HG03139 (cell line): ENCODE data around the gene SCGB2B2.
"Not testable (repeated sequence)": the region's sequence is repeated elsewhere in the genome, so short reads cannot be mapped to it uniquely, and the experiment has no call there.

Source experiments
- ATAC-seq: cut with Tn5 transposase; IDR thresholded peaks from one replicate; pipeline ENCODE4 v1.9.1; 2021; ENCODE audit not compliant: unreplicated experiment

SCGB2B2 gene, protein sequence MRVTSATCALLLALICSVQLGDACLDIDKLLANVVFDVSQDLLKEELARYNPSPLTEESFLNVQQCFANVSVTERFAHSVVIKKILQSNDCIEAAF

DNA sequence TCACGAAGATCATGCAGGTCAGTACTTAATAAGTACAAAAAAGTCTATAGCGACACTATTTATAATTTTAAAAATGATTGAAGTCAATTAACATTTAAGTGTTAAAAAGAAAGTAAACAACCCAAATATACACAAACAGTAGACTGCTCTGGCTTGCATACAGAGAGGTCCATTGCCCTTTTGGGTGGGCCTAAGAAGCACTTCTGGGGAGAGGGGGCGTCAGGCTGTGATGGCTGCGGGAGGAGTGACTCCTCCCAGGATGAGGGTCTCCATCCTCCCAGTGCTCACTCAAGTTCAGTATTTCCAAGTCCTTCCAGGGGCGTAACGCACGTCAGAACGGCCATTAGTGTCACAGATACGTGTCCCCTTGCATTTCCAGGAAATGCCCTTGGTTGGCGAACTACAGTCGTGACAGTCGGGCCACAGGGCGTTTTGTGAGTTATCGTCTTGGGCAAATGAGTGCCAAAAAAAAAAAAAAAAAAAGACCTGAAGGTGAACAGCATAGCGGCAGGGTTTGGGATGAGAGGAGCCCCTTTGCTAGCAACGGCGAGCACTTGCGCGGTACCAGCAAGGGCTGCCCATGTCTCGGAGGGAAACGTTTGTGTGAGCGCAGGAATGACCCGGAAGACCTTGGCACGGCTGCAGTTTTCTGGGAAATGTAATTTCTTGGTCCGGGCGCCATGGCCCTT lies at the start of gene SCGB2B2:
Gene SCGB2B2 (minus strand): TSS at position 463 of the 689 bp plus-strand sequence. CDS start 82,596 bp downstream, outside the sequence.
- ATAC-seq: peak; percentile 42

DNA sequence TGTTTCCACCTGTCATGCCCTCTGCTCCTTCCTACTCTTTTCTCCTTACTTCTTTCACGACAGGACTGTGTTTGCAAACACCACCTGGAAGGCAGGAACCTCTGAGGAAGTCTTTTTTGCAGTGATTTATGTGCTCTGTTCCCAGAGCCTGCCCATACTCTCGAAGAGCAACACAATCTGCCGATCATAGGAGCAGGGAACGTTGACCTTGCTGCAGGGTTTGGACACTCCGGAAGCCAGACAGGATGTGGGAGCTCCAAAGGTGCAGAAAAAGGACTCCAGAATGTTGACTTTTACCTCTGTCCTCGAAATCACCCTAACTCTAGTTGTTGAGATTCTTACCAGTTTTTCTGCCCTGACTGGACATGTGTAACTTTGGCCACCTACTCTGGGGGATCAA lies 48.4 kb upstream of the SCGB2B2 start:
- ATAC-seq: no peak

DNA sequence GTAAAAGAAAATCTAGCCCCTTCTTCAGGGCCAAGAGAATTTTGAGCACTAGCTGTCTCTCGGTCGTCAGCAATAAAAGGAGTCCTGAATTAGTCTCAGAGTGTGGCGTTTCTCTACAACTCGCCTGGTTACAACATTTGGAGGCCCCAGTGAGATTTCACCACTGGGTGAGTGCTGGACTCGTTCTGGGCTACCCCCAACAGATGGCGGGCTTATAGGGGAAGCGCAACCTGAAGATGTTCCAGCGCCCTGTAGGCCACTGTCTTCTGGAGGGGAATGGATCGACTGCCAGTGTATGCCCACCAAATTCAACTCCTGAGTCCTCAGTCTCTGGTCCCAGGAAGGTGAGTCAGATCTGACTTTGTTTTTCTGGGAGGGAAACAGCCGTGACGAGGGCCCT lies 45.4 kb upstream of the SCGB2B2 start:
- no peak for ATAC-seq

DNA sequence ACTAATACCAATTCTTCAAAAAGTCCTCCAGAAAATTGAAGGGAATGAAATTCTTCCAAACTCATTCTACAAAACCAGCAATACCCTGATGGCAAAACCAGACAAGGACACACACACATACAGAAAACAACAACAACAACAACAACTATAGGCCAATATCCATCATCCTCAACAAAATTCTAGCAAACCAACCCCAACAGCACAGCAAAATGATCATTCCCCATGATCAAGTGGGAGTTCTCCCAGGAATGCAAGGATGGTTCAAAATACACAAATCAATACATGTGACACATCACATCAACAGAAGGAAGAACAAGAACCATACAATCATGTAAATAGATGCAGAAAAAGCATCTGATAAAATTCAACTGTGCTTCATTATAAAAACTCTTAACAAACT lies 38.4 kb upstream of the SCGB2B2 start:
- ATAC-seq: no peak

DNA sequence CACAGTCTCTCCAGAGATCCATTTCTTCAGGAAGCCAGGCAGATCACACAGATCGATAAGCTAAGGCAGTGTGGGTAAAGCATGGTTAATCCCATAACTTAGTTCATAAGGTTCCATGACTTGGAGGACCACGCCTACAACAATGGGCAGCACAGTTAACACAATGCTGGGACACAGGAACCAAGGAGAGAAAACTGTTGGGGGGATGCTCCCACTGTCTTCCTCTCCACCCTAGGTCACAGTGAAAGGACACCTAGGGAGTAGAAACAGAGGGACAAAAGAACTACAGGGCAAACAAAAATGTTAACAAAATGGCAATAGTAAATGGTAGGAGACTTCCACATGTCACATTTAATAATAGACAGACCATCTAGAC lies 36.3 kb upstream of the SCGB2B2 start:
- ATAC-seq: no peak

DNA sequence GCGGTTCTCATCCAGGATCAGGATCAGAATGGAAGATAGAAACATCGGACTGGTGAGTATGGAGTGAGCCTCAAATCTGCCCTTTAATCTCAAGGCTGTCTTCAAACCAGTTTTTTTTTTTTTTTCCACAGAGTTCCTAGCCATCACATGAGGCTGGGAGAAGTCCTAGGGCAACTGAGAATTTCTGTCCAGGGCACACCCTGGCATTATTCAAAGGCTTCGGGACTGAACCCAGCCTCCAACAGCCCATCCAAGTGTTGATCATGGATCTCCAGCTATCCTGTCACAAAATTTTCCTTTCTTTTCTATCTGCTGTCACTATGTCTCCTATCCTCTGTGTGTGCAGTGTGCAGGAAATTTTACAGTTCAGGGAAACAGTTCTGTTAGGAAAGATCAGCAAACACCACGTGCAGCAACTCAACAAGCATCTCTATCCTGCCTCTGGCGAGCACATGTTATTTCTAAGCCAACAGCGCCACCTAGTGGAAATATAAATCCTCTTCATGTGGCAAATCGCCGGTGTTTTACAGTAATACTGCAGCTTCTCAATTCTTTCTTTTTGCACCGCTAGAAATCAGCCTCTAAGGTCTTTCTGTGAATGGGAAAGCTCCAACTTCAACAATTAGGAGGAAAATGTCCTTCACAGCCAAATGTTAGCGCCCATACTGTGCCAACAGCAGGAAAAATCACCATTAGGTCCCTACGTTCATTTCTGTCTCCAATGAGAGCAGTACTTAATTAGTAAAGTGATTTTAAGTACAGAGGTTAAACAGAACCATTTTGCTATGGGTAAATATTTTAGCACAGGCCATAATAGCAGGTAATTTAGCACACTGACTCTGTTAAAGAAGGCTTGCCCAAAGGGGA lies 35.7 kb upstream of the SCGB2B2 start:
- ATAC-seq: no peak

DNA sequence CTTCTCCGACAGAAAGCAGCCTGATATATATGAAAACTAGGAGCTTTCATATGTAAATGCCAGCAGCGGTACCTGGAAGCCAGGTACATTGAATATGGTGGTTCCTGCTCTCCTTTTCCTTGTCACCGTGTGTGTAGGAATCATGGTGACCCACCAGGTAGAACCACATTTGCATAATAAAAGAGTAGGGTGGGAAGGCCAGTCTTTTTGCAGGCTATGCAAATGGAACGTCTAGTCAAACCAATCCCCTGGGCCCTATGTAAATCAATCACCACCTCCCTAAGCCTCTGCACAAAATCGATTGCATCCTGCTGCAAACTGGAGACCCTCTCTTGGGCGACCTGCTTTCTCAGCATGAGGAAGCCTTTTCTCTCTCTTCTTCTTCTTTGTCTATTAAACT lies 34.9 kb upstream of the SCGB2B2 start:
- no peak for ATAC-seq

DNA sequence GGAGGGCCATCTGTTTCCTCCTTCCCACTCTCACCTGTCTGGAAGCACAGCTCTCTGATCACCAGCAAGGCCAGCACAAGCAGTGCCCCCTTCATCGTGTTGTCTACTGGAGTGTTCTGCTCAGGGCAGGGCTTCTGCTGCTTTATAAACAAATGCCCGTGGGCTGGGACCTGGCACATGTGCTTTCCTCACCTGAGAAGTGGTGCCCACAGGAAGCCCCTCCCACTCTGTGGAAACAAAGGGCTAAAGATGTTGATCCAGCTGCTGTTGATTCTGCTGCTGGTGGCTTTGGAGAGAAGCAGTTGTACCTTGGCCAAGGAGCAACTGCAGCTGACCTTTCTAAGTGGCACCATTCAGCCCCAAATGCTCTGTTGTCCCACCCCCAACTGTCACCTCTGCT lies 30.7 kb upstream of the SCGB2B2 start:
- ATAC-seq: no peak

DNA sequence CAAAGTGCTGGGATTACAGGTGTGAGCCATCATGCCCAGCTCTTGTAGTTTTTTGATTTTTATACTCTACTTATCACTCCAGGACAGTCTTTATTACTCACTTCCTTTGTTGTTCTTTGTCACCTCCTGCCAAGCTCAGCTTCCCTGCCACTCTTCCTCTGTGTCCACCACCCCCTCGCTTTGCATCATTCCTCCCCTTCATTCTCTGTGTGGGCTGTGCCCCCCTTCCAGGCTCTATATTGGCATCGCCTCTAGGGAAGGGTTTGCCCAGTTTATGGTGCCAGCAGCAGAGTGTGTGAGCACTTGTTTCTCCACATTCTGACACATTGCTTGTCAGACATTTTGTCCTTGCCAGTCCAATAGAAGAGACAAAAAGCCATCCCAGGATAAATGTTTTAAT lies 15.6 kb upstream of the SCGB2B2 start:
- ATAC-seq: no peak

DNA sequence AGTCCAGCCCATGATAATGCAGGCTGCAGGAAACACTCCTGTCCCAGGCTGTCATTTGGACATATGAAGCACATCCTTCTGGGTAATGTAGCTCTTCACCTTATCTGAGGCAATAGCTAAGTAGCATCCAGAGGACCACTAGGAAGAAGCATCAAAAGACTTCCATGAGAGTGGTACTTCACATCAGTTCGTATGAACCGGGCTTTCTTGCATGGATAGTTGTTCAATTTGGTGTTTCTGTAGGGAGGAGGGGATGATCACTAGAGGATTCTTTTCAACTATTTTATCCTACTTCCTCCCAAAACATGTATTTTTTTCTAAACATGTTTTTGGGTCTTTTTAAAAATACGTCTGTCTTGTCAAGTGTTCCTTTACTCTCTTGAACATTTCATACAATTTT lies 13.4 kb upstream of the SCGB2B2 start:
- ATAC-seq: no peak

DNA sequence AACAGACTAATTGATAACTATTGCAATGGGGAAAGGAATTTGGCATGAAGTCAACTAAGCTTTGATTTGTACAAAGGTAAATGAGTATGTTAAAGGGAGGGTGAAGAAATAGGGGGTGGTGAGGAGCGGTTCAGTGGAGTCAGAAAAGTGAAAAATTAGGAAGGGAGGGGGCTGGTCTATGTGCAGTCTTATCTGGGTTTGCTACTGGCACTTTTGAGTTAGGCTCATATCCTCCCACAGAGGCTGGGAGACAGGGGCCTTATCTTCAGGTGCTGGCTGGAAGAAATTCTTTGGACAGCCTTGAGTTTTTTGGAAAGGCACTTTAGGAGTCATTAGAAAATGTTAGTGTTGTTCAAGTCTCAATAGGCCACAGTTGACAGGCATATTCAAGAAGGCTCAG lies 11.6 kb upstream of the SCGB2B2 start:
- no peak for ATAC-seq

DNA sequence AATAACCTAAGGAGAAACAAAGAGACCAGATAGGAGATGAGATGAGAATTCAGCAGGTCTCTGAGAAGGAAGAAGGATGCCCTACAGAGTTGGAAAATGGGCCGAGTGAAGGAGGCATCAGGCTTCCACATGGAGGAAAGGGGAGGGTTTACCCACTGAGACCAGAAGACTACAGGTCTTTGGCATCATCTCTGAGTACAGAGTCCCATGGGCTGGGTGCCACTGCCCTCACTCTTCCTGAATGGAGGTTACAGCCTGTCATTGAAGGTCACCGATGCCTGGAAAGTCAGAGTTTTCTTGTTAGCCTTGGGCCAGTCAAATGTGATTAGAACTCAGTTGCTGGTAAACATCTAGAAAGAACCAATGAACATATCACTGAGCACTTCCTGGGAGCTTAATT lies 10.4 kb upstream of the SCGB2B2 start:
- no peak for ATAC-seq

DNA sequence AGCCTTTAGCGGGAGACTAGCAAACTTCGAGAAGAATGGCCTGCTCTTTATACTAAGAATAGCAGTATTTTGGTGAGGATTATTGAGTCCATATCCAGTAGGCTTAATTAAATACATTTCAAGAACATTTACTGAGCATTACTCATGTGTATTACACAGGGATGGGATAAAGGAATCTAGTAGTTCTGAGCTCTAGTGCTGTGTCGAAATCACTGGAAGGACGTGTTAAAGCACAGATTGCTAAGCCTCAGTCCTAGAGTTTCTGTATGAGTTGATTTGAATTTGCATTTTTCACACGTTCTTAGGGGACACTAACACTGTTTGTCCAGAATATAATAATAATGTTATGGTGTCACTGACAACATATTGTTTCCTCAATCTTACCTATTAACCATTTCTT lies 9.5 kb upstream of the SCGB2B2 start:
- ATAC-seq: no peak

DNA sequence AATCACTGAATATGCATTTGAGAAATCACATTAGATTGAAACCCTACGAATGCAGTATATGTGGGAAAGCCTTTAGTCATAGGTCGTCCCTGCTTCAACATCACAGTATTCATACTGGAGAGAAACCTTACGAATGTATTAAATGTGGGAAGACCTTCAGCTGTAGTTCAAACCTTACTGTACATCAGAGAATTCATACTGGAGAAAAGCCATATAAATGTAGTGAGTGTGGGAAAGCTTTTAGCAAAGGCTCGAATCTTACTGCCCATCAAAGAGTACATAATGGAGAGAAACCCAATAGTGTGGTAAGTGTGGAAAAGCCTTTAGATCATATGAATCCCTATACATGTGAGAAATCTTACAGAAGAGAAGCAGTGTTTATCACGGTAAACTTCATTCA lies 8.3 kb upstream of the SCGB2B2 start:
- ATAC-seq: not testable (repeated sequence)

DNA sequence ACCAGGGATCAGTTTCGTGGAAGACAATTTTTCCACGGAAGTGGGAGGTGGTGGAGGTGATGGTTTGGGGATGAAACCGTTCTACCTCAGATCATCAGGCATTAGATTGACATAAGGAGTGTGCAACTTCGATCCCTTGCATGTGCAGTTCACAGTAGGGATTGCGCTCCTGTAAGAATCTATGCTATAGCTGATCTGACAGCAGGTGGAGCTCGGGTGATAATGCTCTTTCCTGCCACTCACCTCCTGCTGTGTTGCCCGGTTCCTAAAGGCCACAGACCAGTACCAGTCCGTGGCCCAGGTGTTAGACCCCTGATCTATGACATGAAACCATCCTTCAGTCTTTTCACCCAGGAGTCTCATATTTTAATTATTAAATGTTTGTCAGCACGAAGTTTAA lies 4.5 kb upstream of the SCGB2B2 start:
- ATAC-seq: no peak

DNA sequence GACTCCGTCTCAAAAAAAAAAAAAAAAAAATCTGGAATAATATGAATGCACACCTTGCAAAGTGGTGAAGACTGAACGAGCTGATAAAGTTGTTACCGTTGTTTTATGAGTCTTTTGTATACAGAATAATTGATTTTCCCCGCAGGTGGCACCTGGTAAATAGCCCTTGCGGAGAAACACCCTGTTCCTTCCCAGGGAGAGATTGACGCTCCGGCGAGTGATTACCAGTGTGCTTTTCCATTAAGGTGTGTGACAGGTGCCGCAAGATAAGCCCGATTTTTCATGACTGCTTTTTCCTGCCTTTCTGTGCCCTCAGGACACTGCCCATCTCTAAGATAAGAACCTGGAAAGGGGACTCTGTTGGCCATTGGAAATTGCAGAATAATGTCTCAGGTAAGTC lies 1.5 kb upstream of the SCGB2B2 start:
- ATAC-seq: no peak

DNA sequence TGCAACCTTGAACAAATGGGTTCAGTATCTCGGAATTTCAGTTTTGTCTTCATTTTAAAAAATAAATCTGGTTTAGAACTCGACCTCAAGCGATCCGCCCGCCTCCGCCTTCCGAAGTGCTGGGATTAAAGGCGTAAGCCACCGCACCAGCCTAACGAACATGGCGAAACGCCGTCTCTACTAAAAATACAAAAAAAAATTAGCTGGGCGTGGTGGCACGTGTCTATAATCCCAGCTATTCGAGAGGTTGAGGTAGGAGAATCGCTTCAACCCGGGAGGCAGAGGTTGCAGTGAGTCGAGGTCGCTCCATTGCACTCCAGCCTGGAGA lies 1.1 kb upstream of the SCGB2B2 start:
- no peak for ATAC-seq

DNA sequence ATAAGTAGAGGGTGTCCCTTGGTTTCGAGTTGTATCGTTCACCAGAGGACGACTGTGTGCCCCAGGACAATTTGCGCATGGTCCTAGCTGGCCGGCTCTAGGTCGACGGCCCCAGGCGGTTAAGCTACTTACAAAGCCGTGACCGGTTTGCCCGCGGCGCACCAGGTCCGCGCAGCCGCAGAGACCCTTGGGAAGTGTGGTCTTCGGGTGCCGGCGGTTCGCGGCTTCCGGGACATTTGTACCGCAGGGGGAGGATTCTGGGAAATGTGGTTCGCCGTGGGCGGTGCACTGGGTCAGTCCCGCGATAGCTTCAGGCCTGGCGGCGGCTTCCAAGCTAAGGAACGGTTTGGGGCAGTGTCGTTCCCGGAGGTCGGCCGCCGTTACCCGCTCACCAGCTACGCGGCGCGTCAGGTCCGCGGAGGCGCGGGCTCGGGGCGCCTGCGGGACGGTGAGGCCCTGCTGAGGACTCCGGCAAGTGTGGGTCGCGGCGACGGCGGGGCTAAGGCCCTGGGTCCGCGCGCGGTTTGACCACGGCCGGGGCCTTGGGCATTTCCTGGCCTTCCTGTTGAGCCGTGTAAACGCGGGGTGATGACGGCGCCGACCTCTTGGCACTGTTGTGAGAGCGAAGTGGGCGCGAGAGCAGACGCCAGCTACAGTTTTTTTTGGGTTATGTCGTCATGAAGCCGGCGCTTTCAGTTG lies 576 bp upstream of the SCGB2B2 start, which contains the start of gene ZNF302:
Gene ZNF302 (plus strand): TSS at position 293 of the 699 bp plus-strand sequence. CDS start 1,127 bp downstream, outside the sequence.
- ATAC-seq: peak; percentile 87

DNA sequence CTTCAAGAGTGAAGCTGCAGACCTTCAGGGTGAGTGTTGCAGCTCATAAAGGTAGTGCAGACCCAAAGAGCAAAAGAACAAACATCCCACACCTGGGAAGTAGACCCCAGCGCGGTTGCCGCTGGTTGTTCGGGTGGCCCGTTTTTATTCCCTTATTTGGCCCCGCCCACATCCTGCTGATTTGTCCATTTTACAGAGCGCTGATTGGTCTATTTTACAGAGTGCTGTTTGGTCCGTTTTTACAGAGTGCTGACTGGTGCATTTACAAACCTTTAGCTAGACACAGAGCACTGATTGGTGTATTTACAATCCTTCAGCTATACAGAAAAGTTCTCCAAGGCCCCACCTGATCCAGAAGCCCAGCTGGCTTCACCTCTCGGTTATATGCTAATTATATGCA lies 1.0 kb downstream of the SCGB2B2 start:
- no peak for ATAC-seq

DNA sequence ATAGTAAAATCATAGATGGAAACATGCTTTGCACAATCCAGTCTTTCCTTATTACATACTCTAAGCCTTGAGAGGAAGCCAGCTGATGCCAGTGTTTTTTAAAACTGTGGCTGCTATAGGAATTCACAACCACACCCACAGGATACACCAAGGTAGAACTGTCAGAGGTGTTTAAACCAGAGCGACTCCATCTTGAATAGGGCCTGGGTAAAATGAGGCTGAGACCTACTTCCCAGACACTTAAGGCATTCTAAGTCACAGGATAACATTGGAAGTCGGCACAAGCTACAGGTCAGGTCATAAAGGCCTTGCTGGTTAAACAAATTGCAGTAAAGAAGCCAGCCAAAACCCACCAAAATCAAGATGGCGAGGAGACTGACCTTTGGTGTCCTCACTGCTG lies 1.7 kb downstream of the SCGB2B2 start:
- no peak for ATAC-seq

DNA sequence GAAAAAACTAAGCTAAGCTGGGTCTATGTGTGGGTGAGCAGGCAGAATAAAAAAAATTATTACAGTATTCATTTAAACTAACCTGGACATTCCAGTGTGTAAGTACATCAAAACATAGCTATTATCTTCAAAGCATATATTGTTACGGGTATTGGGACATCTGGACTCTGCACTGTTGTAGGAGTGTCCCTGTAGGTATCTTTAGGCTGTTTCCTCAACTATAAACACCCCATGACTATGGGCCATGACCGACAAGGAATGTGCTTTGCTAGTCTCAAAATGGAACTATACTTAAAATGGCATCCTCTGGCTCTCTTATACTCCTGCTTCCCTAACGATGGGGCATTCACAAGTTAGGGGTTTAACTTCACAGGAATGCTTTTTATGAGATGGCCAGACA lies 3.4 kb downstream of the SCGB2B2 start:
- ATAC-seq: no peak

DNA sequence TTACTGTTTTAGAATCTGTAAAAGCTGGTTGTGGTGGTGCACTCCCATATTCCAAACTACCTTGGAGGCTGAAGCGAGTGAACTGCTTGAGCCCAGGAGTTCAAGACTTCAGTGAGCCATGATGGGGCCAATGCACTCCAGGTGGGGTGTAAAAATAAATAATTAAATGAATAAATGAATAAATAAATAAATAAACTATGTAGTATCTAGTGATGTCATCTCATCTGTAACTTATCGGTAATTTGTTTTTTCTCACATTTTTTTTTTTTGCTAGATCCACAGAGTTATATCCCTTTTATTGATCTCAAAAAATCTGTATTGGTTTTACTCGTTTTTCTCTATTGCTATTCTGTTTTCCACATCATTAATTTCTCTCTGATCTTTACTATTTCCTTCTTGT lies 5.0 kb downstream of the SCGB2B2 start:
- no peak for ATAC-seq
